HCT116 (cell line): ENCODE data around the gene C1QTNF12. TPM values are rescaled to one million over a fixed set of nuclear protein-coding genes. Genes with fewer than 3 reads are reported as not detected.

ENCODE experiments used
- ATAC-seq: fragments of 200-7000 bp; cut with Tn5 transposase; 2 replicates; pipeline ENCODE4 v1.9.1; 2020; ENCODE audit warnings: mild to moderate bottlenecking, moderate library complexity
- BruUV-seq: library from RNA; stranded (reverse); fragments of 400-500 nt; replicated peaks from 2 replicates; lab custom pipeline; 2021; lab: Mats Ljungman, UMichigan
- CTCF ChIA-PET: fragments of 300-600 bp; sonication (Branson Sonifier 250); formaldehyde crosslinking; loops from one replicate; lab custom pipeline; 2021; ENCODE audit warnings: antibody characterized with exemption; lab: Charles Lee
- POLR2A ChIA-PET: fragments of 300-600, 350-600 bp; sonication (Branson Sonifier 250); formaldehyde crosslinking; loops from one replicate; lab custom pipeline; 2021; ENCODE audit warnings: antibody characterized with exemption; lab: Charles Lee
- RAD21 ChIA-PET, 2 experiments: fragments of 300-600 bp; sonication (Branson Sonifier 250); formaldehyde crosslinking; loops; one replicate each; lab custom pipeline; 2023; ENCODE audit warnings: low total read pairs in 2 of 2; ENCODE audit not compliant: uncharacterized antibody in 2 of 2, unreplicated experiment in 2 of 2, low non-redundant PET in 1 of 2; lab: Charles Lee
- DNase-seq: peaks from one replicate; pipeline ENCODE4 v3.0.0-alpha.2; 2010; ENCODE audit warnings: low read depth, low spot score
- H2AFZ ChIP-seq: fragments of 200-600 bp; shearing (Covaris generic), sonication (generic); 2 replicates; pipeline ENCODE4 v1.6.1; 2017; ENCODE audit warnings: low read depth, mixed run types, mixed read lengths, antibody characterized with exemption, low read length; ENCODE audit not compliant: poor library complexity, severe bottlenecking
- H3K27ac ChIP-seq: 2 replicates; pipeline ENCODE4 v1.5.1; 2012; ENCODE audit warnings: low read depth, low read length
- H3K27me3 ChIP-seq: fragments of 200-600 bp; sonication (generic); 2 replicates; pipeline ENCODE4 v1.6.1; 2016; ENCODE audit warnings: mixed run types, low read length, mixed read lengths; ENCODE audit not compliant: insufficient read depth
- H3K36me3 ChIP-seq, 2 experiments: fragments of 200-500 bp in 1 of 2; fragments of 200-600 bp in 1 of 2; sonication (Bioruptor generic) in 1 of 2; sonication (generic) in 1 of 2; 2 replicates each; pipeline versions ENCODE4 v1.5.1 to v1.6.1; 2014 to 2016; ENCODE audit warnings: low read length in 2 of 2, inconsistent platforms in 1 of 2, mixed read lengths in 1 of 2, mixed run types in 1 of 2; ENCODE audit not compliant: insufficient read depth in 2 of 2, control insufficient read depth in 1 of 2
- H3K4me1 ChIP-seq, 2 experiments: fragments of 200-600 bp in 1 of 2; sonication (generic) in 1 of 2; 2 replicates each; pipeline versions ENCODE4 v1.5.1 to v1.6.1; 2012 to 2017; ENCODE audit warnings: low read length in 2 of 2, inconsistent platforms in 1 of 2, mild to moderate bottlenecking in 1 of 2, mixed read lengths in 1 of 2, mixed run types in 1 of 2, moderate library complexity in 1 of 2; ENCODE audit not compliant: insufficient read depth in 2 of 2, control insufficient read depth in 1 of 2
- H3K4me2 ChIP-seq: fragments of 200-600 bp; sonication (generic); 2 replicates; pipeline ENCODE4 v1.6.1; 2017; ENCODE audit warnings: mixed run types, low read length, mixed read lengths
- H3K4me3 ChIP-seq, 2 experiments: fragments of 200-600 bp in 1 of 2; sonication (generic) in 1 of 2; replicated peaks in 1 of 2; 2 replicates each; pipeline ENCODE4 v1.5.1; 2011 to 2016; ENCODE audit warnings: low read length in 2 of 2, control low read depth in 1 of 2, low read depth in 1 of 2, mild to moderate bottlenecking in 1 of 2, mixed read lengths in 1 of 2, mixed run types in 1 of 2
- H3K79me2 ChIP-seq: fragments of 200-600 bp; sonication (generic); 2 replicates; pipeline ENCODE4 v1.6.1; 2017; ENCODE audit warnings: mild to moderate bottlenecking, mixed run types, low read length, moderate library complexity, mixed read lengths; ENCODE audit not compliant: insufficient read depth
- H3K9ac ChIP-seq: fragments of 200-600 bp; sonication (generic); 2 replicates; pipeline ENCODE4 v1.6.1; 2016; ENCODE audit warnings: low read length, mixed read lengths
- H3K9me2 ChIP-seq: fragments of 200-600 bp; sonication (generic), shearing (Covaris generic); 2 replicates; pipeline ENCODE4 v1.6.1; 2017; ENCODE audit warnings: mixed run types, mild to moderate bottlenecking, moderate library complexity; ENCODE audit not compliant: insufficient read depth
- H3K9me3 ChIP-seq, 2 experiments: fragments of 200-500 bp in 1 of 2; fragments of 200-600 bp in 1 of 2; sonication (Bioruptor generic) in 1 of 2; sonication (generic) in 1 of 2; 2 replicates each; pipeline ENCODE4 v1.6.1; 2014 to 2017; ENCODE audit warnings: low read length in 2 of 2, mixed read lengths in 2 of 2, inconsistent platforms in 1 of 2, low read depth in 1 of 2, mild to moderate bottlenecking in 1 of 2, mixed run types in 1 of 2, moderate library complexity in 1 of 2; ENCODE audit not compliant: control insufficient read depth in 1 of 2, insufficient read depth in 1 of 2
- H4K20me1 ChIP-seq: fragments of 200-600 bp; sonication (generic), shearing (Covaris generic); 2 replicates; pipeline ENCODE4 v1.6.1; 2017; ENCODE audit warnings: mixed run types, mild to moderate bottlenecking, moderate library complexity; ENCODE audit not compliant: insufficient read depth
- CEBPB ChIP-seq: IDR thresholded peaks from 2 replicates; pipeline ENCODE4 v1.6.1; 2012; ENCODE audit warnings: low read depth
- EZH2 ChIP-seq: fragments of 200-600 bp; sonication (generic); IDR thresholded peaks from 2 replicates; pipeline ENCODE4 v1.6.1; 2017; ENCODE audit warnings: antibody characterized with exemption, mixed run types
- EZH2phosphoT487 ChIP-seq: fragments of 200-600 bp; IDR thresholded peaks from 2 replicates; pipeline ENCODE4 v1.6.1; 2018; ENCODE audit warnings: antibody characterized with exemption, borderline replicate concordance
- JUND ChIP-seq: IDR thresholded peaks from 2 replicates; pipeline ENCODE4 v1.6.1; 2012
- SIN3A ChIP-seq: IDR thresholded peaks from 2 replicates; pipeline ENCODE4 v1.6.1; 2012; ENCODE audit warnings: low read depth
- TCF7L2 ChIP-seq: IDR thresholded peaks from 2 replicates; pipeline ENCODE4 v1.7.0; 2011; ENCODE audit warnings: borderline replicate concordance, inconsistent platforms; ENCODE audit not compliant: insufficient read depth, insufficient read length; ENCODE audit errors: extremely low read depth
- YY1 ChIP-seq: IDR thresholded peaks from 2 replicates; pipeline ENCODE4 v1.6.1; 2011; ENCODE audit warnings: low read length, low read depth, moderate library complexity, mild to moderate bottlenecking; ENCODE audit not compliant: insufficient replicate concordance; ENCODE audit errors: extremely low read depth
- ZNF274 ChIP-seq: fragments of 200-500 bp; sonication (Bioruptor generic); IDR thresholded peaks from 2 replicates; pipeline ENCODE4 v1.6.1; 2014; ENCODE audit warnings: mild to moderate bottlenecking, low read depth, low read length, inconsistent platforms
- intact Hi-C: fragments of 100-400 bp; cut with micrococcal nuclease; formaldehyde crosslinking; loops from 2 replicates; pipeline ENCODE4 v1.10.0; 2022
- total RNA-seq: library from RNA; stranded (reverse); gene quantifications from one replicate; pipeline ENCODE4 v1.2.1, GENCODE V29; 2021; ENCODE audit not compliant: unreplicated experiment
- TF ChIP-seq, protein P1 (sequence below): IDR thresholded peaks from 2 replicates; pipeline ENCODE4 v1.6.1; 2011; ENCODE audit warnings: mild to moderate bottlenecking, low read length, moderate library complexity; ENCODE audit not compliant: insufficient replicate concordance; ENCODE audit errors: extremely low read depth
- TF ChIP-seq, protein P2 (sequence below), 3 experiments: fragments of 200-600 bp in 1 of 3; sonication (generic) in 1 of 3; IDR thresholded peaks in 2 of 3; conservative IDR thresholded peaks in 1 of 3; 2 replicates each; pipeline ENCODE4 v1.5.1; 2012 to 2017; ENCODE audit warnings: low read depth in 2 of 3, low read length in 2 of 3, antibody characterized with exemption in 1 of 3, borderline replicate concordance in 1 of 3, control low read depth in 1 of 3, mild to moderate bottlenecking in 1 of 3, mixed read lengths in 1 of 3, mixed run types in 1 of 3, moderate library complexity in 1 of 3; ENCODE audit not compliant: insufficient read depth in 1 of 3

Gene C1QTNF12
- total RNA-seq, 1 experiment from 2014 or later: 6.9 TPM

DNA sequence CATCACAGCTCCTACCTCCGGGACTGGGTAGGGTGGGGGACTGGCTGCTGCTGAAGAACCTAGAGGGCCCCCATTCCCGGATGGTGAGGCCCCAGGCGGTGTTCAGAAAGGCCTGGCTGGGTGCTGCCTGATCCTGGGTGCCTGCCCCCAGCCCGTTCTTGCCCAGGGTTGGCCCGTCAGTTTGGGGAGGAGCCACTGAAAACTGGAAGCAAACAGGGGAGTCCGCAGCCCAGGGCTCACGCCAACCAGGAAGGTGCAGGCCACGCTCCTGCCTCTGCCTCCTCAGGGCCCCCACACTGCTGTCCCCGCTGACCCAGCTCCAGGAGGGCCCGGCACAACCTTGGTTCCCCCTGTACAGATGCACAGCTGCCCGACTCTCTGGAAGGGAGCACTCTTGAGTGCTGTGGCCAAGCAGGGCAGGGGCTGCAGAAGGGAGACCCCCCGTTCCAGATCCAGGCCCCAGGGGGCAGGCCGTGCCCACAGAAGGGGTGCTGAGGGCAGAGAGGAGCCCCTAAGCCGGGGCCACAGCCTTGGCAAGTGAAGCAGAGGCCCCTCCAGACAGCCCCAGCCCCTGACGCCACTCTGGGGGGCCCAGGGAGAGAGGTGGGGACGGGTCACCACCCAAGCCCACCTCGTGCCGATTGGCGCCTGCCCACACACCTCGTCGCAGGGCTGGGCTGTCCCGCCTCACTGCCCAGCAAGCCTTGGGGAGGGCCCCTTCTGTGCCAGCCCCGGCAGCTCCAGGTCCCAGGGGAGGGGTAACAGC lies 5.5 kb downstream of the C1QTNF12 start:
- BruUV-seq: no TSS peak
- DNase-seq (no peak), ATAC-seq (no peak)
- Histone ChIP-seq H4K20me1 (no peaks in the 10 kb centered on the region), H3K4me2 (no peak overlapping the region), H3K4me3 (no peak overlapping the region), H3K4me1 (peaks cover 9 to 31% of the 10 kb centered on the region in 2 experiments; a peak in 3 of 4 replicates), H2AFZ (no peak overlapping the region), H3K36me3 (no peaks in the 10 kb centered on the region), H3K27me3 (no peaks in the 10 kb centered on the region), H3K27ac (no peak overlapping the region), H3K9me3 (no peaks in the 10 kb centered on the region), H3K9ac (no peak overlapping the region), H3K79me2 (no peaks in the 10 kb centered on the region), H3K9me2 (no peaks in the 10 kb centered on the region)
- ChIA-PET POLR2A (interaction anchor here (0.7 kb wide), 1 partner anchor 31 kb away, joined by 4 read pairs; no protein-coding TSS in a partner anchor), RAD21 (no interaction called here), CTCF (no interaction called here)
- TF ChIP-seq TCF7L2 (no peak), EZH2phosphoT487 (no peak), ZNF274 (no peak), YY1 (no peak), SIN3A (no peak), CEBPB (no peak), JUND (no peak), EZH2 (no peak)
- TF ChIP-seq, protein P1, sequence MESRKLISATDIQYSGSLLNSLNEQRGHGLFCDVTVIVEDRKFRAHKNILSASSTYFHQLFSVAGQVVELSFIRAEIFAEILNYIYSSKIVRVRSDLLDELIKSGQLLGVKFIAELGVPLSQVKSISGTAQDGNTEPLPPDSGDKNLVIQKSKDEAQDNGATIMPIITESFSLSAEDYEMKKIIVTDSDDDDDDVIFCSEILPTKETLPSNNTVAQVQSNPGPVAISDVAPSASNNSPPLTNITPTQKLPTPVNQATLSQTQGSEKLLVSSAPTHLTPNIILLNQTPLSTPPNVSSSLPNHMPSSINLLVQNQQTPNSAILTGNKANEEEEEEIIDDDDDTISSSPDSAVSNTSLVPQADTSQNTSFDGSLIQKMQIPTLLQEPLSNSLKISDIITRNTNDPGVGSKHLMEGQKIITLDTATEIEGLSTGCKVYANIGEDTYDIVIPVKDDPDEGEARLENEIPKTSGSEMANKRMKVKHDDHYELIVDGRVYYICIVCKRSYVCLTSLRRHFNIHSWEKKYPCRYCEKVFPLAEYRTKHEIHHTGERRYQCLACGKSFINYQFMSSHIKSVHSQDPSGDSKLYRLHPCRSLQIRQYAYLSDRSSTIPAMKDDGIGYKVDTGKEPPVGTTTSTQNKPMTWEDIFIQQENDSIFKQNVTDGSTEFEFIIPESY: no peak
- TF ChIP-seq, protein P2, sequence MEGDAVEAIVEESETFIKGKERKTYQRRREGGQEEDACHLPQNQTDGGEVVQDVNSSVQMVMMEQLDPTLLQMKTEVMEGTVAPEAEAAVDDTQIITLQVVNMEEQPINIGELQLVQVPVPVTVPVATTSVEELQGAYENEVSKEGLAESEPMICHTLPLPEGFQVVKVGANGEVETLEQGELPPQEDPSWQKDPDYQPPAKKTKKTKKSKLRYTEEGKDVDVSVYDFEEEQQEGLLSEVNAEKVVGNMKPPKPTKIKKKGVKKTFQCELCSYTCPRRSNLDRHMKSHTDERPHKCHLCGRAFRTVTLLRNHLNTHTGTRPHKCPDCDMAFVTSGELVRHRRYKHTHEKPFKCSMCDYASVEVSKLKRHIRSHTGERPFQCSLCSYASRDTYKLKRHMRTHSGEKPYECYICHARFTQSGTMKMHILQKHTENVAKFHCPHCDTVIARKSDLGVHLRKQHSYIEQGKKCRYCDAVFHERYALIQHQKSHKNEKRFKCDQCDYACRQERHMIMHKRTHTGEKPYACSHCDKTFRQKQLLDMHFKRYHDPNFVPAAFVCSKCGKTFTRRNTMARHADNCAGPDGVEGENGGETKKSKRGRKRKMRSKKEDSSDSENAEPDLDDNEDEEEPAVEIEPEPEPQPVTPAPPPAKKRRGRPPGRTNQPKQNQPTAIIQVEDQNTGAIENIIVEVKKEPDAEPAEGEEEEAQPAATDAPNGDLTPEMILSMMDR (IDR thresholded peaks at IDR 0.05 in 2 of 3, conservative IDR thresholded peaks at IDR 0.05 in 1 of 3; ENCODE audit: borderline replicate concordance in 1 of 3, insufficient read depth in 1 of 3, low read depth in 2 of 3, low read length in 2 of 3): no peak
- intact Hi-C loops: no loop called here
